PC-3 (cell line): ENCODE data around the gene PIAS1. TPM values are rescaled to one million over a fixed set of nuclear protein-coding genes. Genes with fewer than 3 reads are reported as not detected.
A peak's percentile ranks its signal among the peaks of the same experiment; 100 is the strongest.

ENCODE experiments used
- ATAC-seq: fragments of 200-7000 bp; cut with Tn5 transposase; 2 replicates; pipeline ENCODE4 v1.9.1; 2020; ENCODE audit warnings: mild to moderate bottlenecking, moderate library complexity
- BruUV-seq: library from RNA; stranded (reverse); fragments of 400-500 nt; replicated peaks from 2 replicates; lab custom pipeline; 2021; lab: Mats Ljungman, UMichigan
- CTCF ChIA-PET: fragments of 300-600 bp; sonication (Branson Sonifier 250); formaldehyde crosslinking; loops from one replicate; lab custom pipeline; 2022; ENCODE audit warnings: antibody characterized with exemption; lab: Charles Lee
- POLR2A ChIA-PET: fragments of 300-600 bp; sonication (Branson Sonifier 250); formaldehyde crosslinking; loops from one replicate; lab custom pipeline; 2022; ENCODE audit warnings: antibody characterized with exemption; ENCODE audit not compliant: unreplicated experiment; lab: Charles Lee
- DNase-seq: peaks from one replicate; pipeline ENCODE4 v3.0.0-alpha.2; 2015
- H2AFZ ChIP-seq: fragments of 300-600 bp; sonication (generic); 2 replicates; pipeline ENCODE4 v1.6.0; 2016; ENCODE audit warnings: antibody characterized with exemption, low read length
- H3F3A ChIP-seq: fragments of 300-600 bp; sonication (generic); one replicate; pipeline ENCODE4 v1.6.0; 2017; ENCODE audit warnings: antibody characterized with exemption, low read length, control low read depth, mild to moderate bottlenecking; ENCODE audit not compliant: unreplicated experiment
- H3K27ac ChIP-seq: fragments of 300-600 bp; sonication (generic); 2 replicates; pipeline ENCODE4 v1.5.1; 2016; ENCODE audit warnings: mild to moderate bottlenecking, low read length
- H3K27me3 ChIP-seq: fragments of 300-600 bp; sonication (generic); 2 replicates; pipeline ENCODE4 v1.6.1; 2016; ENCODE audit warnings: low read length, mixed read lengths
- H3K36me3 ChIP-seq: fragments of 300-600 bp; sonication (generic); 2 replicates; pipeline ENCODE4 v1.6.1; 2016; ENCODE audit warnings: low read depth, mixed run types, low read length, mixed read lengths
- H3K4me1 ChIP-seq: fragments of 300-600 bp; sonication (generic); 2 replicates; pipeline ENCODE4 v1.5.1; 2016; ENCODE audit warnings: low read length; ENCODE audit not compliant: insufficient read depth
- H3K4me2 ChIP-seq: fragments of 300-600 bp; sonication (generic); 2 replicates; pipeline ENCODE4 v1.6.0; 2016; ENCODE audit warnings: low read length
- H3K4me3 ChIP-seq: fragments of 300-600 bp; sonication (generic); 2 replicates; pipeline ENCODE4 v1.5.1; 2016; ENCODE audit warnings: mild to moderate bottlenecking, low read length, mixed read lengths
- H3K79me2 ChIP-seq: fragments of 300-600 bp; sonication (generic); 2 replicates; pipeline ENCODE4 v1.6.1; 2017; ENCODE audit warnings: low read length, mixed read lengths
- H3K9ac ChIP-seq: fragments of 300-600 bp; sonication (generic); 2 replicates; pipeline ENCODE4 v1.6.0; 2016; ENCODE audit warnings: mild to moderate bottlenecking, low read length
- H3K9me2 ChIP-seq: fragments of 300-600 bp; sonication (generic); replicated peaks from 2 replicates; pipeline ENCODE4 v1.6.1; 2016; ENCODE audit warnings: mixed run types, low read length, mixed read lengths
- H3K9me3 ChIP-seq: fragments of 300-600 bp; sonication (generic); 2 replicates; pipeline ENCODE4 v1.6.1; 2016; ENCODE audit warnings: low read length, mixed read lengths
- H4K20me1 ChIP-seq: fragments of 300-600 bp; sonication (generic); 2 replicates; pipeline ENCODE4 v1.6.1; 2016; ENCODE audit warnings: low read length, mixed read lengths
- CTCF ChIP-seq: fragments of 300-600 bp; sonication (generic); conservative IDR thresholded peaks from 2 replicates; pipeline ENCODE4 v1.5.1; 2017; ENCODE audit warnings: antibody characterized with exemption, low read depth, mild to moderate bottlenecking, low read length
- EZH2 ChIP-seq: fragments of 300-600 bp; sonication (generic); IDR thresholded peaks from one replicate; pipeline ENCODE4 v1.6.1; 2017; ENCODE audit warnings: antibody characterized with exemption, mild to moderate bottlenecking, low read length; ENCODE audit not compliant: unreplicated experiment
- EZH2phosphoT487 ChIP-seq: fragments of 300-600 bp; sonication (generic); IDR thresholded peaks from 2 replicates; pipeline ENCODE4 v1.6.1; 2018; ENCODE audit warnings: mild to moderate bottlenecking, antibody characterized with exemption, low read length, borderline replicate concordance
- intact Hi-C: fragments of 100-400 bp; cut with micrococcal nuclease; formaldehyde crosslinking; loops from 2 replicates; pipeline ENCODE4 v1.9.0; 2023
- total RNA-seq: library from RNA; depleted of rRNA; stranded (reverse); fragments of >200 nt; gene quantifications from 2 replicates; pipeline ENCODE4 v1.2.3, GENCODE V29; 2014

The PIAS1 gene
- total RNA-seq, 1 experiment from 2014 or later = 21.9 TPM

DNA sequence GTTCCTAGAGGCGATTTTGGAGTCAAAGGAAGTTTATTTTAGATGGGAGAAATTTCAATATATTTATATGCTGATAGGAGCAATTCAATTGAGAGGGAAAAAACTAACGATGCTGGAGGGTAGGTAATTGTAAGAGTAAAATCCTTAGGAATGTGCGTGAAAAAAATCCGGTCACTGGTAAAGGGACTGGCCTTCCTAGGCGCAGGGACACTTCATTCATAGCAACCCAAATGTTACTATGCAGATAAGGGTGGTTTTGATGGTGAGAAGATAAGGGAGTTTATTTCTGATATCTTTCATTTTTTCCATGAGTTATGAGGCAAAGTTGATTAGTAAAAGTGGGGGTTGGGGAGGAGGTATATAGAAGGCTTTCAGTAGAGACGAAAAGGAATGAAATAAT lies 1.1 kb upstream of the PIAS1 start:
- Histone ChIP-seq H3F3A (no peaks in the 10 kb centered on the region), H3K27ac (no peak overlapping the region), H3K9me2 (no peaks in the 10 kb centered on the region), H3K9ac (no peak overlapping the region), H3K4me2 (no peak overlapping the region), H3K9me3 (no peaks in the 10 kb centered on the region), H4K20me1 (peaks cover 23% of the 10 kb centered on the region), H3K36me3 (no peaks in the 10 kb centered on the region), H2AFZ (no peak overlapping the region), H3K4me1 (peaks cover 24% of the 10 kb centered on the region), H3K4me3 (no peak overlapping the region), H3K79me2 (peaks cover 39% of the 10 kb centered on the region), H3K27me3 (no peaks in the 10 kb centered on the region)
- DNase-seq (no peak), ATAC-seq (no peak)
- ChIA-PET POLR2A (no interaction called here), CTCF (no interaction called here)
- BruUV-seq = no TSS peak
- intact Hi-C loops = no loop called here
- TF ChIP-seq CTCF (no peak), EZH2phosphoT487 (no peak), EZH2 (no peak)

DNA sequence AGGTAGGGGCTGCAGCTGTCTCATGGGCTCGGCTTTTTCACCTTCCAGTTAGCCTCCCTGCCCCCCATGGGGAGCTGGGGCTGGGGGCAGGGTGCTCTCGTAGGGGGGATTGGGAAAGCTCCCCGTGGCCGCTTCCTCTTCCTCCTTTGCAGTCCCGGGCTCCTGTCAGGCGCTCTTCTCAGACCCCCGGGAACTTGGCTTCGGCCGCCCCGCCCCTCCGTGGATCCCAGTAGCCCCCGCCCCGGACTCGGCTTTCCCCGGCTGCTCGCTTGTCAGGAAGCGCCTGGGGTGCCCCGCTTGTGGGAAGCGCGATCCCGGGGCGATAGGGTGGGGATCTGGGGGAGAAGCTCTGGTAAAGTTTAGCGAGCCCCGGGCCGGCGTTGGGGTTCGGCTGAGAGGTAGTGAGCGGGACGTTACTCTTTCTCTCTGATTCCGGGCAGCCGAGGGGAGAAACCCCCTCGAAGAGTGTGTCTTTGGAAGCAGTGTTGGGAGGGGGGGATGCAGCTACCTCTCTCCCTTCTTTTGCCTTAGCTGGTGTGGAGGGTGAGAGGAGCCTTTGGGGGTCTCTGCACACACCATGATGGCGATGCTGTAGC lies 611 bp downstream of the PIAS1 start:
- Histone ChIP-seq H3K79me2 (peaks cover 56% of the 10 kb centered on the region), H3K27ac (no peak overlapping the region), H3K4me1 (peaks cover 24% of the 10 kb centered on the region), H4K20me1 (peaks cover 29% of the 10 kb centered on the region), H3K36me3 (no peaks in the 10 kb centered on the region), H3F3A (no peaks in the 10 kb centered on the region), H3K9me3 (no peaks in the 10 kb centered on the region), H3K4me3 (peak overlapping the region; percentile 93), H3K27me3 (no peaks in the 10 kb centered on the region), H3K4me2 (peak overlapping the region; percentile 98), H3K9me2 (no peaks in the 10 kb centered on the region), H3K9ac (peak overlapping the region; percentile 87), H2AFZ (peak overlapping the region; percentile 74)
- TF ChIP-seq EZH2 = no peak
- no peak for TF ChIP-seq EZH2phosphoT487
- TF ChIP-seq CTCF = no peak
- ChIA-PET POLR2A (interaction anchor here (0.7 kb wide), 1 partner anchor 33 kb away, joined by 6 read pairs; no protein-coding TSS in a partner anchor), CTCF (no interaction called here)
- ATAC-seq (peak; percentile 51), DNase-seq (no peak)
- BruUV-seq = no TSS peak
- intact Hi-C loops = loop anchor here (2.0 to 5.0 kb wide), 4 partner anchors 83 to 192 kb away; no protein-coding TSS in a partner anchor

- Histone ChIP-seq H2AFZ (no peak overlapping the region), H3F3A (no peaks in the 10 kb centered on the region), H3K27ac (no peak overlapping the region), H3K4me3 (peak overlapping the region; percentile 93), H3K4me2 (peak overlapping the region; percentile 98), H4K20me1 (peaks cover 29% of the 10 kb centered on the region), H3K4me1 (peaks cover 24% of the 10 kb centered on the region), H3K9me2 (no peaks in the 10 kb centered on the region), H3K27me3 (no peaks in the 10 kb centered on the region), H3K9me3 (no peaks in the 10 kb centered on the region), H3K36me3 (no peaks in the 10 kb centered on the region), H3K79me2 (peaks cover 61% of the 10 kb centered on the region), H3K9ac (peak overlapping the region; percentile 87)
- ChIA-PET CTCF (no interaction called here), POLR2A (no interaction called here)
- TF ChIP-seq EZH2 (no peak), CTCF (no peak), EZH2phosphoT487 (no peak)
- TSS peak; percentile 38 for BruUV-seq
- DNase-seq (peak; percentile 53), ATAC-seq (peak; percentile 42)
- intact Hi-C loops = loop anchor here (2.0 to 5.0 kb wide), 4 partner anchors 82 to 193 kb away; no protein-coding TSS in a partner anchor
Measured at GRCh38 chr15:68055224-68055705, 1.1 kb downstream of the PIAS1 start.
